ENCODE results near the gene SLX9.

DNA sequence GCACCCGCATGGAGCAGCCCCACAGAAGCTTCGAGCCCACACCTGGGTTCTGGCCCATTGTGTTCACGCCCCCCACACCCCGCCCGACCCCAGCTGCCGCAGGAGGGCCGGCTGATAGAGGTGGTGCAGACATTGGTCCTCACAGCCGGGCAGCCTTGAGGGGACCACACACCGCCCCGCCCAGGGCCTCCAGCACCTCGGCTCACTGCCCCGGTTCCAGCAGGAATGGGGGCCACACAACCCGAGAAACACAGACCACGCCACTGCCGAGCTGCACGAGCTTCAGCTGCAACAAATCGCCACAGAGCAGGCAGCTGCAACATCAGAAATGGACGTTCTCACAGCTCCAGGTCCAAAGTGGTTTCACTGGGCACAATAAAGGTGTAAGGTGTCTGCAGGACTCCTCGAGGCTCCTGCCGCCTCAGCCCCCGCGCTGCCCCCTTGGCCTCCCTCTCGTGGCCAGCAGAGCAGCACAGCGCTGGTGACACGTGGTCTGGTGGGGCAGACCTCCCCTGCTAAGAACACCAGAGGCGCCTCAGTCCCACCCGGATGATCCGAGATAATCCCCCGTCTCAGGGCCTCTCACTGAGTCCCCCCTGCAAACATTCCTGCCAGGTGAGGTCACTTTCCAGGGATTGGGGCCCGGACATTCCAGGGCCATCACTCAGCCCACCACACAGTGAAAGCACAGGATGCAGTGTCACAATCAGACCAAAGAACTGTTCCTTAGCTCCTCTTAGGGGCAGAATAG, 72.3 kb downstream of the SLX9 start:
- no peak for TF ChIP-seq POLR2A (IDR thresholded peaks at IDR 0.05; ENCODE audit: low read depth, low read length)
- TF ChIP-seq, protein P1, sequence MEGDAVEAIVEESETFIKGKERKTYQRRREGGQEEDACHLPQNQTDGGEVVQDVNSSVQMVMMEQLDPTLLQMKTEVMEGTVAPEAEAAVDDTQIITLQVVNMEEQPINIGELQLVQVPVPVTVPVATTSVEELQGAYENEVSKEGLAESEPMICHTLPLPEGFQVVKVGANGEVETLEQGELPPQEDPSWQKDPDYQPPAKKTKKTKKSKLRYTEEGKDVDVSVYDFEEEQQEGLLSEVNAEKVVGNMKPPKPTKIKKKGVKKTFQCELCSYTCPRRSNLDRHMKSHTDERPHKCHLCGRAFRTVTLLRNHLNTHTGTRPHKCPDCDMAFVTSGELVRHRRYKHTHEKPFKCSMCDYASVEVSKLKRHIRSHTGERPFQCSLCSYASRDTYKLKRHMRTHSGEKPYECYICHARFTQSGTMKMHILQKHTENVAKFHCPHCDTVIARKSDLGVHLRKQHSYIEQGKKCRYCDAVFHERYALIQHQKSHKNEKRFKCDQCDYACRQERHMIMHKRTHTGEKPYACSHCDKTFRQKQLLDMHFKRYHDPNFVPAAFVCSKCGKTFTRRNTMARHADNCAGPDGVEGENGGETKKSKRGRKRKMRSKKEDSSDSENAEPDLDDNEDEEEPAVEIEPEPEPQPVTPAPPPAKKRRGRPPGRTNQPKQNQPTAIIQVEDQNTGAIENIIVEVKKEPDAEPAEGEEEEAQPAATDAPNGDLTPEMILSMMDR (IDR thresholded peaks at IDR 0.05; ENCODE audit: extremely low read depth in 1 of 2, insufficient read depth in 1 of 2, low read depth in 1 of 2, low read length in 2 of 2): peak; percentile 28 to 50
- TF ChIP-seq EZH2 (IDR thresholded peaks at IDR 0.05; ENCODE audit: borderline replicate concordance, low read depth, low read length, severe bottlenecking): no peak
- TF ChIP-seq MYC (IDR thresholded peaks at IDR 0.05; ENCODE audit: low read depth, low read length): no peak
- peak; percentile 89 for TF ChIP-seq JUN (IDR thresholded peaks at IDR 0.05; ENCODE audit: borderline replicate concordance, insufficient read depth, insufficient read length, low read depth)

Measured in endothelial cell of umbilical vein (primary cell).